ENCODE data around the gene EIF4G1. TPM values are rescaled to one million over a fixed set of nuclear protein-coding genes. Genes with fewer than 3 reads are reported as not detected.

EIF4G1 gene
- polyA plus RNA-seq, 3 donors, result 13.9 to 119 (median 24.2) TPM

GRCh38 chr3:184299488-184300377 is 14.7 kb upstream of the EIF4G1 start:
- H3K9me3 ChIP-seq (replicated peaks in 1 of 2; ENCODE audit: control insufficient read depth in 1 of 2, insufficient read depth in 1 of 2, low read length in 2 of 2), result no peaks in the 10 kb centered on the region
- Mint-ChIP-seq H3K27ac (peak overlapping the region; percentile 68 to 95 (median 91)), H3K9me3 (no peaks in the 10 kb centered on the region), H3K27me3 (ENCODE audit: low read depth in 3 of 3) (peaks cover 0 to 3% (median 0%) of the 10 kb centered on the region in 3 donors), H3K4me3 (peak overlapping the region; percentile 91 to 97), H3K4me1 (peaks cover 21% of the 10 kb centered on the region), H3K36me3 (peaks cover 44 to 46% of the 10 kb centered on the region in 2 donors)
- peak overlapping the region; percentile 79 for H3K9ac ChIP-seq (ENCODE audit: insufficient read depth, low read length, poor library complexity, severe bottlenecking)
- H3K4me2 ChIP-seq (replicated peaks; ENCODE audit: extremely low read depth, low read length, poor library complexity, severe bottlenecking), result peak overlapping the region; percentile 92
- H3K4me3 ChIP-seq (replicated peaks in 1 of 3; ENCODE audit: low read depth in 2 of 3, low read length in 3 of 3), result peak overlapping the region; percentile 82 to 90 (median 83)
- DNase-seq, result no peak
- intact Hi-C loops (cut with micrococcal nuclease), result loop anchor here (2.0 to 5.0 kb wide), 5 partner anchors 15 to 127 kb away; partner anchors contain the start of genes AP2M1 (in 2 of the 2), ALG3 (in 1 of the 2), EEF1AKMT4 (in 1 of the 2) and EIF4G1 (in 1 of the 2)
- peaks cover 42 to 47% of the 10 kb centered on the region in 2 donors for H3K36me3 ChIP-seq (replicated peaks in 1 of 2; ENCODE audit: control insufficient read depth in 1 of 2, insufficient read depth in 2 of 2, low read length in 2 of 2)
- peak overlapping the region; percentile 76 for H2AFZ ChIP-seq (ENCODE audit: insufficient read depth, low read depth, low read length, poor library complexity, severe bottlenecking)
- WGBS (ENCODE audit: insufficient coverage), result 19% methylated on average over 25 of the region's 29 CpGs
- H3K27me3 ChIP-seq (ENCODE audit: control insufficient read depth in 2 of 2, insufficient read depth in 2 of 2, low read length in 2 of 2), result no peaks in the 10 kb centered on the region
- TF ChIP-seq, protein P1, sequence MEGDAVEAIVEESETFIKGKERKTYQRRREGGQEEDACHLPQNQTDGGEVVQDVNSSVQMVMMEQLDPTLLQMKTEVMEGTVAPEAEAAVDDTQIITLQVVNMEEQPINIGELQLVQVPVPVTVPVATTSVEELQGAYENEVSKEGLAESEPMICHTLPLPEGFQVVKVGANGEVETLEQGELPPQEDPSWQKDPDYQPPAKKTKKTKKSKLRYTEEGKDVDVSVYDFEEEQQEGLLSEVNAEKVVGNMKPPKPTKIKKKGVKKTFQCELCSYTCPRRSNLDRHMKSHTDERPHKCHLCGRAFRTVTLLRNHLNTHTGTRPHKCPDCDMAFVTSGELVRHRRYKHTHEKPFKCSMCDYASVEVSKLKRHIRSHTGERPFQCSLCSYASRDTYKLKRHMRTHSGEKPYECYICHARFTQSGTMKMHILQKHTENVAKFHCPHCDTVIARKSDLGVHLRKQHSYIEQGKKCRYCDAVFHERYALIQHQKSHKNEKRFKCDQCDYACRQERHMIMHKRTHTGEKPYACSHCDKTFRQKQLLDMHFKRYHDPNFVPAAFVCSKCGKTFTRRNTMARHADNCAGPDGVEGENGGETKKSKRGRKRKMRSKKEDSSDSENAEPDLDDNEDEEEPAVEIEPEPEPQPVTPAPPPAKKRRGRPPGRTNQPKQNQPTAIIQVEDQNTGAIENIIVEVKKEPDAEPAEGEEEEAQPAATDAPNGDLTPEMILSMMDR (IDR thresholded peaks at IDR 0.05), result no peak
- peaks cover 10% of the 10 kb centered on the region for H4K20me1 ChIP-seq (ENCODE audit: insufficient read depth, low read length)
- H3K27ac ChIP-seq (ENCODE audit: low read depth in 1 of 2, low read length in 2 of 2), result peak overlapping the region; percentile 34 to 71
- H3K79me2 ChIP-seq (ENCODE audit: insufficient read depth, low read length), result peaks cover 29% of the 10 kb centered on the region
- peaks cover 16 to 19% of the 10 kb centered on the region in 2 donors for H3K4me1 ChIP-seq (ENCODE audit: control insufficient read depth in 1 of 2, insufficient read depth in 2 of 2, low read length in 2 of 2)

DNA sequence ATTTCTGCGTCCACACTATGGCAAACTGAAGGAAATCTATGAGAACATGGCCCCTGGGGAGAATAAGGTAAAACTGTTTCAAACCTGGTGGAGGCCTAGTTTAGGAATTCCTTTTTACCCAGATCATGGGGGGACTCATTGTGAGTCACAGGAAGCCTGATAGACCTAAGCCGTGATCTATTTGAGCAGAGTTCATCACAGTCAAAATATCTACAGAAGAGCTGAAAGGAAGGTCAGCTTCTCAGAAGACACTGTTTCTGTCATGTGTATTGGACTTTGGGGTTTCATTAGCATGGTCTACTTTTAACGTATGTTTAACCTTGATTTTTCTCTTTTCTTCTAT is 14.1 kb upstream of the EIF4G1 start:
- no peaks in the 10 kb centered on the region for H3K9me3 Mint-ChIP-seq
- H3K9ac ChIP-seq (ENCODE audit: insufficient read depth, low read length, poor library complexity, severe bottlenecking), result no peak overlapping the region
- peaks cover 0 to 3% (median 0%) of the 10 kb centered on the region in 3 donors for H3K27me3 Mint-ChIP-seq (ENCODE audit: low read depth in 3 of 3)
- WGBS (ENCODE audit: insufficient coverage), result no CpG with 5 or more reads among the region's 3 CpGs
- peaks cover 16 to 19% of the 10 kb centered on the region in 2 donors for H3K4me1 ChIP-seq (ENCODE audit: control insufficient read depth in 1 of 2, insufficient read depth in 2 of 2, low read length in 2 of 2)
- H3K4me3 Mint-ChIP-seq, result no peak overlapping the region
- H3K27ac ChIP-seq (ENCODE audit: low read depth in 1 of 2, low read length in 2 of 2), result no peak overlapping the region
- peaks cover 47 to 50% of the 10 kb centered on the region in 2 donors for H3K36me3 Mint-ChIP-seq
- peak overlapping the region in 1 of 7 donors; percentile 86 for H3K27ac Mint-ChIP-seq
- H2AFZ ChIP-seq (ENCODE audit: insufficient read depth, low read depth, low read length, poor library complexity, severe bottlenecking), result no peak overlapping the region
- no peaks in the 10 kb centered on the region for H3K9me3 ChIP-seq (replicated peaks in 1 of 2; ENCODE audit: control insufficient read depth in 1 of 2, insufficient read depth in 1 of 2, low read length in 2 of 2)
- TF ChIP-seq, protein P1 (IDR thresholded peaks at IDR 0.05), result no peak
- peaks cover 10% of the 10 kb centered on the region for H4K20me1 ChIP-seq (ENCODE audit: insufficient read depth, low read length)
- no peak for DNase-seq
- intact Hi-C loops (cut with micrococcal nuclease), result loop anchor here in 1 of 2 donors (2.0 kb wide), 1 partner anchor 126 kb away; the partner anchor contains the start of gene AP2M1
- H3K4me2 ChIP-seq (replicated peaks; ENCODE audit: extremely low read depth, low read length, poor library complexity, severe bottlenecking), result peak overlapping the region; percentile 92
- H3K27me3 ChIP-seq (ENCODE audit: control insufficient read depth in 2 of 2, insufficient read depth in 2 of 2, low read length in 2 of 2), result no peaks in the 10 kb centered on the region
- peak overlapping the region in 1 of 3 experiments; percentile 82 for H3K4me3 ChIP-seq (replicated peaks in 1 of 3; ENCODE audit: low read depth in 2 of 3, low read length in 3 of 3)
- peaks cover 21% of the 10 kb centered on the region for H3K4me1 Mint-ChIP-seq
- H3K36me3 ChIP-seq (replicated peaks in 1 of 2; ENCODE audit: control insufficient read depth in 1 of 2, insufficient read depth in 2 of 2, low read length in 2 of 2), result peaks cover 47 to 54% of the 10 kb centered on the region in 2 donors
- H3K79me2 ChIP-seq (ENCODE audit: insufficient read depth, low read length), result peaks cover 29% of the 10 kb centered on the region

Measured in CD14-positive monocyte (primary cell).